ENCODE measurements around the gene MB21D2.

Gene MB21D2

DNA sequence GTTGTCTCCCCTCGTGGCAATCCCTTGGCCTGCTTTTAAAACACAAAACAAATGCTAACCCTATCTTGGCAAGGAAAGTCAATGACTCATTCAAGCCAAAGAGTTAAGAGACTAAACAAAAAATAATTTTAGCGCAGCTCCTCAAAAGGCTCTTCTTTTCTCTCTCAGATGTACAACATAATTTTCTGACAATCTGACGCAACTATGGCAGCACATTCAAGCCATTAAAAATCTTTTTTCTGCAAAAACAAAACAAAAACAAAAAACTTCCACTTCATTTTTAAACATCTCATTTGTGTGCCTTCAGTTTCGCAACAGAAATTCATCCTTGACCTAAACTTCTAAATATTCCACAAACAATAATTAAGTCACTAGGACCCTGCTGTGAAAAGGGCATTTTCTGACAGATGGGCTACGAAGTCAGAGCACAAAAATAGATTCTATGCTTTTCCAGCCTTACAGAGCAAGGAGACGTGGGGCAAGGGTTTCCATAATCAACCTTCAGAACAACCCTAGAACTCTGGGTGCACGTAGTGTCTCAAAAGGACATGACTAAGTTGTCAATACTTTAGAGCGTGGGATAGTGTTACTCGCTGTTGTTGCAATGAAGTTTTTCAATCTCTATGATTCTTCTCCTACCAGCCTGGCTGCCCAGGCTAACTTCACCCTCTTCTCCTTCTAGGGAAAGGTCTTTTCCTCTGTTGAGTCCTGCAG lies 84.3 kb downstream of the MB21D2 start:
- DNase-seq (ENCODE audit: low spot score) = no peak

DNA sequence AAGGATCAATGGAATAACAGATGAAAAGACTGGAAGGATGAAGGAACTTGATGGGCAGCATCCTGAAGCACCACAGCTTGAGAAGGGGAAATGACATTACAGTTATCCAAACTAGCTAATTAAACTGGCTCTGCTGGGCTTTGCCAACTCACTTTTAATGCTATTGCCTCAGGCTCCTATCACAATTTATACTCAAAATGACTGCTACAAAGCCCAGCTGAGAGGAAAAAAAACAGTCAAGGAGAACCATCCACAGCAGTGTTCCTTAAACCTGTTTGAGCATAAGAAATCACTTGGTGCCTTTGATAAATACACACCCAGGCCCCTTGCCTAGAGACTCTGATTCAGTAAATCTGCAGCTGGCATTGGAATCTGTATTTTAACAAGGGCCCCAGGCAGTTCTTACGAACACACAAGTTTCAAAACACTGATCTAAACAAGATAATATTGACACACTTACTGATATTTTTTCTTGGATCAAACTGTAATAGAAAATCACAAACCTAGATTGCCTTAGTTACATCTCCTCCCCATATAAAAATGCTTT lies 85.8 kb downstream of the MB21D2 start:
- no peak for DNase-seq (ENCODE audit: low spot score)

DNA sequence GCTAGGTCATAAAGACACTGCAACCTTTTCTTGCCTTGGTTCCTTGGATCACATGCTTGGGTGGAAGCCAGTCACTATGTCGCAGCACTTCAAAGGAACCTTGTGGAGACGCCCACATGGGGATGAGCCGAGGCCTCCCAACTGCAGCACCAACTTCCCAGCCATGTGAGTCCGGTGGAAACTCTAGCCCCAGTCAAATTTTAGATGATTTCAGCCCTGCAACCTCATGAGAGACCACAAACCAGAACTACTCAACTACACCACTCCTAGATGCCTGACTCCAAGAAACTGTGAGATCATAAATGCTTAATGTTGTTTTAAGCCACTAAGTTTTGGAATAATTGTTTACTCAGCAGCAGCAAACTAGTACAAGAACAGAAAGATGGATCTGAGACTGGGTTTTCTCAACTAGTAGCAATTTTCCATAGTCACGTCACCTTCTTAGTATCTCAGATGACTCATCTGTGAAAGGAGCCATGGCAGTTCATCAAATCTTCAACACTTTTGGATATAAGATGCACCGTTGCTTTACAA lies 86.5 kb downstream of the MB21D2 start:
- no peak for DNase-seq (ENCODE audit: low spot score)

GRCh38 chr3:192830291-192831110 lies 87.2 kb downstream of the MB21D2 start:
- DNase-seq (ENCODE audit: low spot score) = no peak

GRCh38 chr3:192827863-192828594 lies 89.6 kb downstream of the MB21D2 start:
- no peak for DNase-seq (ENCODE audit: low spot score)

GRCh38 chr3:192827208-192827607 lies 90.4 kb downstream of the MB21D2 start:
- no peak for DNase-seq (ENCODE audit: low spot score)

- no peak for DNase-seq (ENCODE audit: low spot score)
Measured at GRCh38 chr3:192826214-192827006, 91.2 kb downstream of the MB21D2 start.

DNA sequence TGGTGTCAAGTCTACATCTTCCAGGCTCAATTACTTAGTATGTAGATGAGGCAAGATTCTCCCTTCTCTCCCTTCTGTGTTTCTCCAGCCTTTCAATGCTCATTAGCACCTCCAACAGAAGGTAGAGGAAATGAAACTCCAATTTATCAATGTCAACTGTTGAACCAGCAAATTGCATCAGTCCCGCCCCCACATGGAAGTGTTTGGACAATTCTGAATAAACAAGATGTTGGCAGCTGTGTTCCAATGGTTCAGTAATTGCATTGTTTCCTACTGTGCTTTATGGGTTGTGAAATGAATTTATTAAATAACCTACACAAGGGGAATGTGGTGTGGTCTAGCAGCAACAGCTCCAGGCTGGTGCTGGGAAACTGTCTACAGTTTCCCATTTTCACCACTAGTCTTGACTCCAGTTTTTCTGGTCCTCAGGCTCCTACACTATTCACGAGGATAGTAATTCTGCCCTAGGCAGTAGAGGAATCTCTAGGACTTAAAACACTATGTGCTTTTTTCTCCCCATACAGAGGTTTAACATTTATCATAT lies 91.9 kb downstream of the MB21D2 start:
- no peak for DNase-seq (ENCODE audit: low spot score)

GRCh38 chr3:192825216-192825615 lies 92.4 kb downstream of the MB21D2 start:
- DNase-seq (ENCODE audit: low spot score) = no peak

DNA sequence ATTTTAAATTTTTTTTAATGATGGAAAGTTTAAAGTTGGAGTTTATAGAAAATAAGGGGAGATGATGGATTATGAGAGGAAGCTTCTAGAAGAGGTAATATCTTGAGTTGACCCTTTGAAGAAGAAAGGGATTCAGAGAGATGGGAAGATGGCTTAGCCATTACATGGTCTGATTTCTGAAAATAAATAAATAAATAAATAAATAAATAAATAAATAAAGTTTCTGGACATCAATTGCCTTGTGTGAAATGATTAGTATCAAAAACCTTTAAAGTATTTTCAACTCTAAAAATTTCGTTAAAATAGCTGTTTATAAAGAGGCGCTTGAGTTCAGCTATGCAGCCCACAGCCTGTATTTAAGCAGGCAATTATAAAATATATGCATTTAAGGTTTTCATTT lies 93.3 kb downstream of the MB21D2 start:
- no peak for DNase-seq (ENCODE audit: low spot score)

DNA sequence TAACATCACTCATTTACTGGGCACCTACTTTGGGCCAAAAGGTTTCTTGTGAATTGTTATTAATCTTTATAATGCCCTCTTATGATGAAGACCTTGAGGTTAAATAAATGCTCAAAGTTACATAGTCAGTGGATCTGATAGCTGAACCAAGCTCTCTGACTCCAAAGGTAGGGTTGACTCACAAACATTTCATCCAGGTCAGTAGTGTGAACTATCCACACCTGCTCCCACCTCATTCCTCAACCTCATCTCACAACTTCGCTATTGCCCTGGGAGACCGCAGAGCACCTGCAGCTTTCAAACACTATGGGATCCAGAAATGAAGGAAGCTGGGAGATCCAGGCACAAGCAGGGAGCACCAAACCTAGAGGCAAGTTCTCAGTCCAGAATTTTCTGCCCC lies 96.5 kb downstream of the MB21D2 start:
- DNase-seq (ENCODE audit: low spot score) = no peak

GRCh38 chr3:192820161-192820560 lies 97.5 kb downstream of the MB21D2 start:
- no peak for DNase-seq (ENCODE audit: low spot score)

- no peak for DNase-seq (ENCODE audit: low spot score)
Measured at GRCh38 chr3:192819001-192819569, 98.6 kb downstream of the MB21D2 start.

GRCh38 chr3:192818126-192818525 lies 99.5 kb downstream of the MB21D2 start:
- no peak for DNase-seq (ENCODE audit: low spot score)

GRCh38 chr3:192817506-192817905 lies 100.2 kb downstream of the MB21D2 start:
- no peak for DNase-seq (ENCODE audit: low spot score)

GRCh38 chr3:192817053-192817452 lies 100.6 kb downstream of the MB21D2 start:
- DNase-seq (ENCODE audit: low spot score) = no peak

GRCh38 chr3:192816351-192816750 lies 101.3 kb downstream of the MB21D2 start:
- no peak for DNase-seq (ENCODE audit: low spot score)

GRCh38 chr3:192812743-192813383 lies 104.8 kb downstream of the MB21D2 start:
- DNase-seq (ENCODE audit: low spot score) = no peak

- DNase-seq (ENCODE audit: low spot score) = no peak
Measured at GRCh38 chr3:192805711-192806110, 111.9 kb downstream of the MB21D2 start.

GRCh38 chr3:192804502-192804901 lies 113.2 kb downstream of the MB21D2 start:
- DNase-seq (ENCODE audit: low spot score) = no peak
